ENCODE results near the gene RFC1.
"Not testable (repeated sequence)": the region's sequence is repeated elsewhere in the genome, so short reads cannot be mapped to it uniquely, and the experiment has no call there.

RFC1 gene, protein sequence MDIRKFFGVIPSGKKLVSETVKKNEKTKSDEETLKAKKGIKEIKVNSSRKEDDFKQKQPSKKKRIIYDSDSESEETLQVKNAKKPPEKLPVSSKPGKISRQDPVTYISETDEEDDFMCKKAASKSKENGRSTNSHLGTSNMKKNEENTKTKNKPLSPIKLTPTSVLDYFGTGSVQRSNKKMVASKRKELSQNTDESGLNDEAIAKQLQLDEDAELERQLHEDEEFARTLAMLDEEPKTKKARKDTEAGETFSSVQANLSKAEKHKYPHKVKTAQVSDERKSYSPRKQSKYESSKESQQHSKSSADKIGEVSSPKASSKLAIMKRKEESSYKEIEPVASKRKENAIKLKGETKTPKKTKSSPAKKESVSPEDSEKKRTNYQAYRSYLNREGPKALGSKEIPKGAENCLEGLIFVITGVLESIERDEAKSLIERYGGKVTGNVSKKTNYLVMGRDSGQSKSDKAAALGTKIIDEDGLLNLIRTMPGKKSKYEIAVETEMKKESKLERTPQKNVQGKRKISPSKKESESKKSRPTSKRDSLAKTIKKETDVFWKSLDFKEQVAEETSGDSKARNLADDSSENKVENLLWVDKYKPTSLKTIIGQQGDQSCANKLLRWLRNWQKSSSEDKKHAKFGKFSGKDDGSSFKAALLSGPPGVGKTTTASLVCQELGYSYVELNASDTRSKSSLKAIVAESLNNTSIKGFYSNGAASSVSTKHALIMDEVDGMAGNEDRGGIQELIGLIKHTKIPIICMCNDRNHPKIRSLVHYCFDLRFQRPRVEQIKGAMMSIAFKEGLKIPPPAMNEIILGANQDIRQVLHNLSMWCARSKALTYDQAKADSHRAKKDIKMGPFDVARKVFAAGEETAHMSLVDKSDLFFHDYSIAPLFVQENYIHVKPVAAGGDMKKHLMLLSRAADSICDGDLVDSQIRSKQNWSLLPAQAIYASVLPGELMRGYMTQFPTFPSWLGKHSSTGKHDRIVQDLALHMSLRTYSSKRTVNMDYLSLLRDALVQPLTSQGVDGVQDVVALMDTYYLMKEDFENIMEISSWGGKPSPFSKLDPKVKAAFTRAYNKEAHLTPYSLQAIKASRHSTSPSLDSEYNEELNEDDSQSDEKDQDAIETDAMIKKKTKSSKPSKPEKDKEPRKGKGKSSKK

GRCh38 chr4:39365830-39366771 is at the start of gene RFC1:
RFC1 (minus strand) TSS chr4:39366362; CDS start chr4:39366241, 121 bp downstream.
- DNase-seq: peak; percentile 91

DNA sequence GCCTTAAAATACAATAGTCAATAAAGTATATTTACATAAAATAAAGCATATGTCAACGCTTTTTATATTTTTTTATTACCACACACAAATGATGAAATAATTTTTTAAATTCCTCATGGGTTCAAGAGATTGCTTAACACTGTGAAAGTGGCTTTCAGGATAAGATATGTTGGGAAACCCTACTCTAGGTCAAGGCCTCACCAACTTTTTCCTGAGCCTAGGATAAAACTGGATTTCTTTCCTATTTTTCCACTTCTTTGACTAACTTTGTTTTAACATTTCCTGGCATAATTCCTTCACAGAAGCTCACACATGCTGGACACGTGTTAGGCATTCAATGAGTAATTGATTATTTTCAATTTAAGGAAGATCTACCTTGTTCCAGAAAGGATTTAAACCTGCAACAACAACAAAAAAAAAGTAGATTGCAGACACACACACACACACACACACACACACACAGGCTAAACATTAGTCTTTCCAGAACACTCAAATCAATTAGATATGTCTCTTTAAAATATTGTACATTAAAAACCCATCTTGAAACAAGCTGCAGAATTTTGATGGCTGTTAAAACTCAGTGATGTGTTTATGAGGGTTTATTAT is 49.6 kb upstream of the RFC1 start:
- no peak for DNase-seq

GRCh38 chr4:39411561-39411960 is 45.4 kb upstream of the RFC1 start:
- DNase-seq: not testable (repeated sequence)

GRCh38 chr4:39410415-39410814 is 44.3 kb upstream of the RFC1 start:
- DNase-seq: no peak

- no peak for DNase-seq
Measured at GRCh38 chr4:39407584-39407885, 41.4 kb upstream of the RFC1 start.

DNA sequence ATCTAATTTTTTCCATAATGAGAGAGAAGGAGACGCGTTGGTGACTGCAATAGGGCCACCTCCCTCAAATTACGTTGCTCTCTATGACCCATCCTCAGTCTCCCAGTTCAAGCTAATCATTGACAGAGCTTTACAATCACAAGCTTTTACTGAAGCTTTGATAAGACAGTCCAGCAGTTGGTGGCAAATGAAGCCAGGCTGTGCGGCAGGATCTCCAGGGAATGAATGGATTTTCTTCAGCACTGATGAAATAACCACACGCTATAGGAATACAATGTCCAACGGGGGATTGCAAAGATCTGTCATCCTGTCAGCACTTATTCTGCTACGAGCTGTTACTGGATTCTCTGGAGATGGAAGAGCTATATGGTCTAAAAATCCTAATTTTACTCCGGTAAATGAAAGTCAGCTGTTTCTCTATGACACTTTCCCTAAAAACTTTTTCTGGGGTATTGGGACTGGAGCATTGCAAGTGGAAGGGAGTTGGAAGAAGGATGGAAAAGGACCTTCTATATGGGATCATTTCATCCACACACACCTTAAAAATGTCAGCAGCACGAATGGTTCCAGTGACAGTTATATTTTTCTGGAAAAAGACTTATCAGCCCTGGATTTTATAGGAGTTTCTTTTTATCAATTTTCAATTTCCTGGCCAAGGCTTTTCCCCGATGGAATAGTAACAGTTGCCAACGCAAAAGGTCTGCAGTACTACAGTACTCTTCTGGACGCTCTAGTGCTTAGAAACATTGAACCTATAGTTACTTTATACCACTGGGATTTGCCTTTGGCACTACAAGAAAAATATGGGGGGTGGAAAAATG is 40.8 kb upstream of the RFC1 start, which contains the start of gene KLB:
Gene KLB, plus strand, starts transcription at position 168 of the 821 bp plus-strand sequence. Its CDS starts 20 bp downstream, at position 188.
- DNase-seq: no peak

- DNase-seq: not testable (repeated sequence)
Measured at GRCh38 chr4:39401640-39402039, 35.5 kb upstream of the RFC1 start.

GRCh38 chr4:39394706-39395105 is 28.5 kb upstream of the RFC1 start:
- no peak for DNase-seq

- no peak for DNase-seq
Measured at GRCh38 chr4:39390603-39391002, 24.4 kb upstream of the RFC1 start.

DNA sequence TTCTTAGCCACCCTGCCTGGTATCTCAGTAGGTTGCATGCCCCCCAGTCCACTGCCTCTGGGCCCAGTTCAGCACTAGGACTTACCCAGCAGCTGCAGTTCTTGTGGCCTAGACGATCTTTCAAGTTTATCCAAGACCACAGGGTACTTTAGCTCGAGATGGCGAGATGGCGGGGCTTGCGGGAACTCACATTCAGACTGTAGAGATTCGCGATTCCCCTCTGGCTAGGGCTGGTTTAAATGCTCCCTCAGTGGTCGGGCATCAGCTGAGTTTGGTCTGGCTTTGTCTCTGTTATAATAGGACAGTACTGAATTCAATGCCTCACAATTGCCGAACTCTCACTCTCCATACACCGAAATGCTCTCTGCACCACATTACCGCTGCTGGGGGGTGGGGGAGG is 18.4 kb upstream of the RFC1 start:
- no peak for DNase-seq

DNA sequence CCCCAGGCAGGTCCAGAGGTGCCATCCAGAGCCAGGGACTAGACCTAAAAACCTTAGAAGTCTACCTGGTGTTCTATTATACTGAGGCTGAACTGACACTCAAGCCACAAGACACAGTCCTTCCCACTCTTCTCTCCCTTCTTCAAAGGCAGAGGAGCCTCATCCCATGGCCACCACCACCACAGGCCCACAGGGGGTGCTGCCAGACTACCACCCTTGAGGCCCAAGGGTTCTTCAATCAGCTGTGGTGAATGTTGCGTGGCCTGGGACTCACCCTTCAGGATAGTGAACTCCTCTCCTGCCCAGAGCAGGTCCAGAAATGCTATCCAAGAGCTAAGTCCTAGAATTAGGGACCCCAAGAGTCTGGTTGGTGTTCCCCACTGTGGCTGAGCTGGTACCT is 17.5 kb upstream of the RFC1 start:
- DNase-seq: no peak

DNA sequence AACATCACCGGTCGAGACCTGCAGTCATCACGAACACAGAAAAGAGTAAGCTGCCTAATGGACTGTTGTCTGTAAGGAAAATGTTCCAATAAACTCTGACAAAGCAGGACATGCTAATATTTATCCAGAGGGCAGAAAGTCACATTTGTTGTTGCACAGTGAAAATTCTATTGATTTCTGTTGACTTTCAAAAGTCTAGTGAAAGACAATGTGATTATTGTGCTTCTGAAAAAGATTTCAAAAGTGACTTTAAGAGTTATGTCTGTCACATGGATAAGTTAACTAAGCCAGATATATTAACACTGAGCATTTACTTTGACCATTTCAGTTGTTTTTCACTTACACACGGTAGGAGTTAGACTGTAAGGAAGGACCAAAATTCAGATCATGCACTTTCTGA is 9.3 kb upstream of the RFC1 start:
- no peak for DNase-seq

GRCh38 chr4:39371209-39371608 is 5.0 kb upstream of the RFC1 start:
- not testable (repeated sequence) for DNase-seq

- no peak for DNase-seq
Measured at GRCh38 chr4:39369301-39369700, 3.1 kb upstream of the RFC1 start.

- no peak for DNase-seq
Measured at GRCh38 chr4:39367166-39367565, 1.0 kb upstream of the RFC1 start.

DNA sequence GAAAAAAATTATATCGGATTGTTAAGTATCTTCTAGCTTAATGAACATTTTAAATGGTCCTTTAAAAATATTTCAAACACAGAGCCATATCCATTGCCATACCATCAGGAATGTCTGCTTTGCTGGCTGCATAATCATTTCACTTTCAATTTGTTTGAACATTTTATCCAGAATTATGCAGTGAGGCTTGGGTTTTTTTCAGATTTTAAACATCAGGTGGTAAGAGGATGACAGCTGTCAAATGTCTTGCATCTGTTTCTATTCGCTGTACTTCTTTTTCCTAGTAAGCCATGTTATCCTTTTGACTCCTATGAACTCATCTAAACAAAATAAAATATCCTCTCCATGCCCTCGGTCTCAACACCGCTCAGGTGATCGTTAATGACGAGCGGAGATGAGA is 802 bp downstream of the RFC1 start:
- DNase-seq: no peak

DNA sequence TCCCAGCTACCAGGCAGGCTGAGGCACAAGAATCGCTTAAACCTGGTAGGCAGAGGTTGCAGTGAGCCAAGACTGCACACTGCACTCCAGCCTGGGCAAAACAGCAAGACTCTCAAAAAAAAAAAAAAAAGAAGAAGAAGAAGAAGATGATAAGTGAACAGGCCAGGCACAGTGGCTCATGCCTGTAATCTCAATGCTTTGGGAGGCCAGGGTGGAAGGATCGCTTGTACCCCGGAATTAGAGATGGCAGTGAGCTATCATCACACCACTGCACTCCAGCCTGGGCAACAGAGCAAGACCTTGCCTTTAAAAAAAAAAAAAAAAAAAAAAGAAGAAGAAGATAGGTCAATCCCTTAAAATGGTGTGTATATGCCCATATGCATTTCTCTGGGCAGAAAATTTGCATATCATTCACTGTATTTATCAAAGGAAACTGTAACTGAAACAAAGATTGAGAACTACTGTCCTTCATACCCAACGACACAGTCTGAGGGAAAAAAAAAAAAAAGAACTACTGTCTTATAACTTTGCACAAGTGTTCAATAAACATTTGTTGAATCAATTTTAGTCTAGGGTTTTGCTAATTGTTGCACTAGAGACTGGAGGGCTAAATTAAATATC is 2.3 kb downstream of the RFC1 start:
- no peak for DNase-seq

DNA sequence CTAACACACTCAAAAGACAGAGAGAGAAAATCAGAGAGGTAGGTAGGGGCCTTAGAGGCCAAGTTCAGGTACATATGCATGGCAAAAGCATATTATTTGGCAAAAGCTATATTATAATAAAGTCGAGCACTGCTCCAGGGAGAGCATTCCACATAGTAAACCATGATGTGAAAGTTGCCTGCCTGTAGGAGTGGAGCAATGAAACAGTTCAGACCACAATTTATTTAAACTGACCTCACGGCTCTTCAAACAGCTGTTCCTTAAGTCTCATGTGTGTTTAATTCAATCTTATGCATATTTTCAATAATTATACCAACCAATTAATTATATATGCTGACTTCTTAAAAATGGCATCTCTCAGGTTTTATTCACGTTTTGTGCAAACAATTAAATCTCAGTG is 3.3 kb downstream of the RFC1 start:
- DNase-seq: no peak

DNA sequence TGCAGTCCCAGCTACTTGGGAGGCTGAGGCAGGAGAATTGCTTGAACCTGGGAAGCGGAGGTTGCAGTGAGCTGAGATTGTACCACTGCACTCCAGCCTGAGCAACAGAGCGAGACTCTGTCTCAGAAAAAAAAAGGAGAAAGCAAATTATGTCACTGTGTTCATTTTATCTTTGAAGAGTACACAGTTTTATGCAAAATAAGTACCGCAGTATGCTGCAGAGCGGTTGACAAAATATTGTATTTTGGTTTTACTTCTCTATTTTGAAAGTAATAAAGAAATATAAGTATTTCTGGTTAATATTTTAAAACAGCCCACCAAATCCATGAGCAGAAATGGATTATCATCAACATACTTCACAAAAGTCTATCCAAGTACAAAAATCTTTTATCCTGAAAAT is 5.6 kb downstream of the RFC1 start:
- not testable (repeated sequence) for DNase-seq

- no peak for DNase-seq
Measured at GRCh38 chr4:39357002-39357401, 9.2 kb downstream of the RFC1 start.

DNA sequence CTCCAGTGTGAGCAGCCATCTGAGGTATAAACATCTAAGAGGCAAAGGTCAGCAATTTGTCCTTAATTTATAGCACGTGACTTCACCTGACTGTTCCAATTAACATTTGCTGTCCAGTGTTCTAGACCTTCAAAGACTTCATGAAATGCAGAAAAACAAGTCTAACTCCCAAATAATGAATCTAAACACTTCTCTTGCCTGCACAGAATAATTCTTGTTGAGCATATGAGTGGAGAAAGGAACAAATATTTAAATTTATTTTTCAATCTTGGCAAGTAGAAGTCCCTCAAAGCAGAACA is 12.0 kb downstream of the RFC1 start:
- DNase-seq: no peak

Measured in COR-L47 (cell line).